RWPE1 (cell line): Measurements from ENCODE around the gene RMND1.

Experiments used
- CTCF ChIA-PET: fragments of 350-600 bp; sonication (Branson Sonifier 250); formaldehyde crosslinking; extraction: SDS; loops from one replicate; lab custom pipeline; 2021; lab: Yijun Ruan, JAX
- POLR2A ChIA-PET: fragments of 400-600 bp; formaldehyde crosslinking; extraction: SDS; loops from one replicate; lab custom pipeline; 2020; ENCODE audit warnings: antibody characterized with exemption; ENCODE audit not compliant: low non-redundant PET; lab: Yijun Ruan, JAX
- DNase-seq: peaks from one replicate; pipeline ENCODE4 v3.0.0; 2012; ENCODE audit warnings: low spot score
- H3K27ac ChIP-seq: fragments of 450-650 bp; 2 replicates; pipeline ENCODE4 v1.5.1; 2017
- CTCF ChIP-seq: fragments of 450-650 bp; conservative IDR thresholded peaks from 2 replicates; pipeline ENCODE4 v1.5.1; 2017; ENCODE audit warnings: low read depth, mild to moderate bottlenecking

The RMND1 gene

GRCh38 chr6:151451950-151452749 lies at the start of gene RMND1:
Gene RMND1 (minus strand): TSS chr6:151452126. CDS start chr6:151445811, 6,315 bp downstream.
- peak; percentile 98 for DNase-seq
- CTCF ChIA-PET = interaction anchor here (0.6 to 0.7 kb wide), 2 partner anchors 287 to 419 kb away, joined by 3 to 4 read pairs; no protein-coding TSS in a partner anchor
- POLR2A ChIA-PET = interaction anchor here (0.6 kb wide), 2 partner anchors 19 to 1292 kb away, joined by 3 to 5 read pairs; no protein-coding TSS in a partner anchor
- peak within 1 kb of the TSS; percentile 96 for H3K27ac ChIP-seq
- no peak for TF ChIP-seq CTCF

GRCh38 chr6:151499551-151499950 lies 47.6 kb upstream of the RMND1 start:
- DNase-seq = no peak
- CTCF ChIA-PET = no interaction called here
- POLR2A ChIA-PET = no interaction called here

GRCh38 chr6:151498327-151498726 lies 46.4 kb upstream of the RMND1 start:
- no peak for TF ChIP-seq CTCF
- ChIA-PET CTCF (interaction anchor here (0.5 kb wide), 1 partner anchor 683 kb away, joined by 3 read pairs; no protein-coding TSS in a partner anchor), POLR2A (no interaction called here)
- no peak overlapping the region for H3K27ac ChIP-seq
- no peak for DNase-seq

More at GRCh38 chr6:151499551-151499950, 47.6 kb upstream of the RMND1 start:
- no peak overlapping the region for H3K27ac ChIP-seq
- no peak for TF ChIP-seq CTCF

GRCh38 chr6:151497905-151498304 lies 46.0 kb upstream of the RMND1 start:
- ChIA-PET CTCF (interaction anchor here (0.5 kb wide), 1 partner anchor 682 kb away, joined by 3 read pairs; no protein-coding TSS in a partner anchor), POLR2A (no interaction called here)
- DNase-seq = no peak
- no peak for TF ChIP-seq CTCF
- no peak overlapping the region for H3K27ac ChIP-seq

GRCh38 chr6:151495380-151495779 lies 43.5 kb upstream of the RMND1 start:
- ChIA-PET POLR2A (no interaction called here), CTCF (no interaction called here)
- DNase-seq = no peak

More at GRCh38 chr6:151495380-151495779, 43.5 kb upstream of the RMND1 start:
- TF ChIP-seq CTCF = no peak
- H3K27ac ChIP-seq = no peak overlapping the region
